Adrenal gland (tissue), 12 donors: Measurements from ENCODE around the gene PHC3. TPM values are rescaled to one million over a fixed set of nuclear protein-coding genes. Genes with fewer than 3 reads are reported as not detected.

Experiments
- DNase-seq, 7 donors: peaks; one replicate each; pipeline ENCODE4 v3.0.0-alpha.2; 2019 to 2020
- H3K27ac ChIP-seq, 5 donors: fragments of 200-600 bp; sonication (generic) in 4 of 5; 1 replicate in 3 of 5; 2 replicates in 2 of 5; pipeline versions ENCODE4 v1.5.1 to v1.8.0; 2016 to 2020; ENCODE audit warnings: mild to moderate bottlenecking in 1 of 5
- H3K27me3 ChIP-seq: fragments of 200-600 bp; 2 replicates; pipeline ENCODE4 v1.8.0; 2021
- H3K36me3 ChIP-seq, 2 donors: fragments of 200-600 bp; replicated peaks in 1 of 2; 1 replicate in 1 of 2; 2 replicates in 1 of 2; pipeline versions ENCODE4 v1.5.1 to v1.8.0; 2018 to 2022
- H3K4me1 ChIP-seq, 2 donors: fragments of 200-600 bp; replicated peaks in 1 of 2; 1 replicate in 1 of 2; 2 replicates in 1 of 2; pipeline versions ENCODE4 v1.5.1 to v1.8.0; 2018 to 2021
- H3K4me3 ChIP-seq, 4 donors: fragments of 200-600 bp; sonication (generic) in 3 of 4; one replicate each; pipeline ENCODE4 v1.5.1; 2016 to 2018
- H3K9me3 ChIP-seq, 3 donors: fragments of 200-600 bp; sonication (generic) in 1 of 3; replicated peaks in 1 of 3; 1 replicate in 2 of 3; 2 replicates in 1 of 3; pipeline versions ENCODE4 v1.5.1 to v1.8.0; 2016 to 2021
- POLR2A ChIP-seq, 2 donors: fragments of 450-650 bp; IDR thresholded peaks; one replicate each; pipeline ENCODE4 v1.6.1; 2017; ENCODE audit warnings: antibody characterized with exemption in 2 of 2, mild to moderate bottlenecking in 2 of 2, moderate library complexity in 1 of 2
- WGBS, 4 donors: extraction: QIAGEN DNeasy Blood & Tissue Kit in 2 of 4; methylation state at CpG; one replicate each; pipeline versions ENCODE4 v1.1.5 to v1.1.7; 2013 to 2017; 5-methylcytosine and 5-hydroxymethylcytosine counted together
- intact Hi-C, 2 donors: fragments of 100-400 bp; cut with DNase I; formaldehyde crosslinking; loops; one replicate each; pipeline versions ENCODE4 v1.14.1 to v1.15.0; 2022 to 2023
- polyA plus RNA-seq, 3 donors: library from polyadenylated mRNA; stranded (reverse); fragments of 200-250 nt in 2 of 3; fragments of 350-450 nt in 1 of 3; fragmentation: Illumina TruSeq in 1 of 3; extraction: RNeasy Lipid Tissue Mini Kit (QIAGEN cat#74804) in 1 of 3; gene quantifications; one replicate each; pipeline ENCODE4 v1.2.3, GENCODE V29; 2013 to 2014
- total RNA-seq, 9 donors: library from RNA; depleted of rRNA in 4 of 9; stranded (reverse); fragments of >200 nt in 4 of 9; fragments of 120-200 nt in 1 of 9; fragmentation: NEBNext Ultra II Directional in 1 of 9; extraction: Animal tissue kit (Norgen Biotek cat#: 25700) in 1 of 9; gene quantifications; one replicate each; pipeline versions ENCODE4 v1.1.0 to v1.2.4, GENCODE V29; 2013 to 2023
- TF ChIP-seq, protein P1 (sequence below), 6 experiments: fragments of 450-650 bp in 4 of 6; fragments of 200-600 bp in 2 of 6; sonication (generic) in 1 of 6; IDR thresholded peaks; 1 replicate in 5 of 6; 2 replicates in 1 of 6; pipeline versions ENCODE4 v1.5.1 to v1.8.0; 2016 to 2021; ENCODE audit warnings: antibody characterized with exemption in 6 of 6, mild to moderate bottlenecking in 2 of 6, moderate library complexity in 1 of 6
- donor health status: healthy with polysubstance abuse.
- donor health status: Bipolar disorder and iron deficiency.
- donor health status: DM: yes; HTN: yes; CAD: no.
- donor health status: DM: no; HTN: no; CAD: no.
- donor health status: DM: no; HTN: no; CAD: no.
- donor health status: DM: yes; HTN: yes; CAD: no.

PHC3 gene
- total and polyA plus RNA-seq, 12 donors, result 4.4 to 112 (median 53.0) TPM

GRCh38 chr3:170109579-170110293 is 71.8 kb downstream of the PHC3 start:
- intact Hi-C loops, result no loop called here
- Histone ChIP-seq H3K4me1 (no peaks in the 10 kb centered on the region), H3K27ac (no peak overlapping the region), H3K36me3 (peaks cover 0 to 27% of the 10 kb centered on the region in 2 donors), H3K4me3 (no peak overlapping the region), H3K9me3 (no peaks in the 10 kb centered on the region), H3K27me3 (no peaks in the 10 kb centered on the region)
- no peak for DNase-seq
- WGBS, 4 donors, result 87 to 94% (median 90%) methylated on average over 2 of the region's 2 CpGs
- TF ChIP-seq, protein P1, sequence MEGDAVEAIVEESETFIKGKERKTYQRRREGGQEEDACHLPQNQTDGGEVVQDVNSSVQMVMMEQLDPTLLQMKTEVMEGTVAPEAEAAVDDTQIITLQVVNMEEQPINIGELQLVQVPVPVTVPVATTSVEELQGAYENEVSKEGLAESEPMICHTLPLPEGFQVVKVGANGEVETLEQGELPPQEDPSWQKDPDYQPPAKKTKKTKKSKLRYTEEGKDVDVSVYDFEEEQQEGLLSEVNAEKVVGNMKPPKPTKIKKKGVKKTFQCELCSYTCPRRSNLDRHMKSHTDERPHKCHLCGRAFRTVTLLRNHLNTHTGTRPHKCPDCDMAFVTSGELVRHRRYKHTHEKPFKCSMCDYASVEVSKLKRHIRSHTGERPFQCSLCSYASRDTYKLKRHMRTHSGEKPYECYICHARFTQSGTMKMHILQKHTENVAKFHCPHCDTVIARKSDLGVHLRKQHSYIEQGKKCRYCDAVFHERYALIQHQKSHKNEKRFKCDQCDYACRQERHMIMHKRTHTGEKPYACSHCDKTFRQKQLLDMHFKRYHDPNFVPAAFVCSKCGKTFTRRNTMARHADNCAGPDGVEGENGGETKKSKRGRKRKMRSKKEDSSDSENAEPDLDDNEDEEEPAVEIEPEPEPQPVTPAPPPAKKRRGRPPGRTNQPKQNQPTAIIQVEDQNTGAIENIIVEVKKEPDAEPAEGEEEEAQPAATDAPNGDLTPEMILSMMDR (IDR thresholded peaks at IDR 0.05), result no peak
- TF ChIP-seq POLR2A (IDR thresholded peaks at IDR 0.05), result no peak

- Histone ChIP-seq H3K4me1 (no peaks in the 10 kb centered on the region), H3K27me3 (no peaks in the 10 kb centered on the region), H3K4me3 (no peak overlapping the region), H3K9me3 (no peaks in the 10 kb centered on the region), H3K27ac (no peak overlapping the region), H3K36me3 (peaks cover 0 to 25% of the 10 kb centered on the region in 2 donors)
- no peak for DNase-seq
- 94 to 97% (median 95%) methylated on average over 3 of the region's 3 CpGs for WGBS, 4 donors
- TF ChIP-seq, protein P1 (IDR thresholded peaks at IDR 0.05), result no peak
- TF ChIP-seq POLR2A (IDR thresholded peaks at IDR 0.05), result no peak
- intact Hi-C loops, result no loop called here
Observed at GRCh38 chr3:170108955-170109354, 72.6 kb downstream of the PHC3 start.

DNA sequence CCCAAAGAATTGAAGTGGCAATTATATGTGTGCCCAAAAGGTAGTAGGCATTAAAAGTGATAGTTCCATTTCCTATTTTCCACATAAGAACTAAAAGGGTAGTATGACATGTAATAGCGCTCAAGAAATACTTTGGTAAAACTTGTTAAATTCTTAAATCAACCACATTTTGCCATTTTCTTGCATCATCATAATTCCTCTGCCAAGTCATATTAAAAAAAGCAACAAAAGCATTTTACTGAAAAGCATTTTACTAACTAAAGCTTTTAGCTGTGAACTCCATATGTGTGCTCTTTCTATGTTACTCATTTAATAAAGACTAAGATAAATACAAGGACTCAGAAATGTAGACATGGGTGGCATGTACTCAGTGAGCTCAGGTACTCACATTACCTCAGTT is 73.6 kb downstream of the PHC3 start:
- Histone ChIP-seq H3K9me3 (no peaks in the 10 kb centered on the region), H3K27ac (no peak overlapping the region), H3K4me3 (no peak overlapping the region), H3K27me3 (no peaks in the 10 kb centered on the region), H3K36me3 (peaks cover 0 to 20% of the 10 kb centered on the region in 2 donors), H3K4me1 (no peaks in the 10 kb centered on the region)
- WGBS, 4 donors, result 96 to 100% (median 100%) methylated on average over 1 of the region's 1 CpG
- intact Hi-C loops, result no loop called here
- no peak for DNase-seq
- no peak for TF ChIP-seq POLR2A (IDR thresholded peaks at IDR 0.05)
- TF ChIP-seq, protein P1 (IDR thresholded peaks at IDR 0.05), result no peak

GRCh38 chr3:170102431-170102830 is 79.1 kb downstream of the PHC3 start:
- intact Hi-C loops, result no loop called here
- WGBS, 4 donors, result 97 to 99% (median 98%) methylated on average over 8 of the region's 8 CpGs
- H3K27me3 ChIP-seq, result no peaks in the 10 kb centered on the region
- no peak overlapping the region for H3K4me3 ChIP-seq
- TF ChIP-seq, protein P1 (IDR thresholded peaks at IDR 0.05), result no peak
- TF ChIP-seq POLR2A (IDR thresholded peaks at IDR 0.05), result no peak
- H3K4me1 ChIP-seq, result no peaks in the 10 kb centered on the region
- H3K27ac ChIP-seq, result no peak overlapping the region
- H3K9me3 ChIP-seq, result no peaks in the 10 kb centered on the region
- DNase-seq, result no peak
- peaks cover 0 to 37% of the 10 kb centered on the region in 2 donors for H3K36me3 ChIP-seq
